SH-SY5Y (cell line): ENCODE results near the gene ARHGEF28.

Experiments
- GATA2 ChIP-seq: IDR thresholded peaks from 2 replicates; pipeline ENCODE4 v1.6.1; 2011; ENCODE audit warnings: mild to moderate bottlenecking, low read depth, low read length
- GATA3 ChIP-seq: IDR thresholded peaks from 2 replicates; pipeline ENCODE4 v1.6.1; 2011; ENCODE audit warnings: low read depth, mild to moderate bottlenecking, low read length, moderate library complexity

DNA sequence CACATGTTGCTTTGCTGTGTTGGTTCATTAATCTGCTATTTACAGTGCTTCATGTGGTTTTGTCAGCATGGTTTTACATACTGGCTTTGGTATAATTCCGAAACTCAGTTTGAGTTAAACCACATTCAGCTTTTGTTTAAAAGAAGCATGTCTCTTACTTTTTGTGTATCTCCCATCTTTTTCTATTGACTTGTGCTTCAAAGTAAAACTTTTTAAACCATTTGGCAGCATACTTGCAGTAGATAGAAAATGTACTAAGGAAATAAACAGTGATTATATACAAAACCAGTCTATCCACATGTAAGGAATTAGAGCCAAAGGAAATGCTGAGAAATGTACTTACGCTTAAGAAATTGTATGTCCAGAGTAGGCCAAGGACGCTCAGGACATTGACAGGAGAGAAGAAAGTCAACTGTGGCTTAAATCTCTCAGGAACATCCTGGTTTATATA, 286.9 kb downstream of the ARHGEF28 start:
- no peak for TF ChIP-seq GATA2
- no peak for TF ChIP-seq GATA3
